HepG2 (cell line): ENCODE results near the gene OVOL3. TPM values are rescaled to one million over a fixed set of nuclear protein-coding genes. Genes with fewer than 3 reads are reported as not detected.

Experiments
- ATAC-seq: fragments of 200-7000 bp; cut with Tn5 transposase; 3 replicates; pipeline ENCODE4 v1.9.1; 2020; ENCODE audit warnings: mild to moderate bottlenecking, moderate library complexity
- BruUV-seq: library from RNA; stranded (reverse); fragments of 400-500 nt; replicated peaks from 2 replicates; lab custom pipeline; 2021; lab: Mats Ljungman, UMichigan
- CTCF ChIA-PET: fragments of 300-600 bp; formaldehyde crosslinking; extraction: SDS; loops from one replicate; lab custom pipeline; 2021; ENCODE audit warnings: low total read pairs, inconsistent platforms, low intra/inter-chr PET ratio; lab: Yijun Ruan, JAX
- POLR2A ChIA-PET: fragments of 350-600 bp; sonication (Branson Sonifier 250); formaldehyde crosslinking; loops from one replicate; lab custom pipeline; 2020; ENCODE audit warnings: antibody characterized with exemption, inconsistent platforms; lab: Yijun Ruan, JAX
- DNase-seq: peaks from one replicate; pipeline ENCODE4 v3.0.0-alpha.2; 2015; ENCODE audit warnings: low spot score
- FAIRE-seq: peaks from 3 replicates; lab custom pipeline; 2011; peaks lifted over from hg19 to GRCh38; lab: Jason Lieb, UNC
- H2AFZ ChIP-seq: one replicate; pipeline ENCODE4 v1.6.1; 2011; ENCODE audit warnings: low read length, inconsistent platforms
- H3K27ac ChIP-seq: fragments of 300-600 bp; 3 replicates; pipeline ENCODE4 v1.8.0; 2011; ENCODE audit warnings: mixed run types, mild to moderate bottlenecking, mixed read lengths, low read length, inconsistent platforms; ENCODE audit not compliant: insufficient read depth; ENCODE audit errors: extremely low read length
- H3K27me3 ChIP-seq, 2 experiments: fragments of 200-600 bp in 1 of 2; 2 replicates in 1 of 2; 3 replicates in 1 of 2; pipeline versions ENCODE4 v1.6.0 to v1.8.0; 2011; ENCODE audit warnings: low read length in 2 of 2, mild to moderate bottlenecking in 2 of 2, moderate library complexity in 2 of 2, inconsistent platforms in 1 of 2; ENCODE audit not compliant: insufficient read depth in 2 of 2, control insufficient read depth in 1 of 2
- H3K36me3 ChIP-seq, 2 experiments: fragments of 200-600 bp in 1 of 2; replicated peaks in 1 of 2; 2 replicates in 1 of 2; 3 replicates in 1 of 2; pipeline versions ENCODE4 v1.5.1 to v1.8.0; 2011; ENCODE audit warnings: low read length in 2 of 2, inconsistent platforms in 1 of 2; ENCODE audit not compliant: insufficient read depth in 2 of 2, control insufficient read depth in 1 of 2
- H3K4me1 ChIP-seq: 2 replicates; pipeline ENCODE4 v1.5.1; 2012; ENCODE audit warnings: low read length, inconsistent platforms; ENCODE audit not compliant: insufficient read depth
- H3K4me2 ChIP-seq: 2 replicates; pipeline ENCODE4 v1.6.0; 2011; ENCODE audit warnings: low read depth, low read length, inconsistent platforms
- H3K4me3 ChIP-seq, 3 experiments: fragments of 200-600 bp in 1 of 3; sonication (generic), shearing (Covaris generic) in 1 of 3; replicated peaks in 1 of 3; 2 replicates each; pipeline ENCODE4 v1.5.1; 2011 to 2016; ENCODE audit warnings: low read length in 3 of 3, inconsistent platforms in 2 of 3, low read depth in 2 of 3, mild to moderate bottlenecking in 2 of 3, control low read depth in 1 of 3, mixed read lengths in 1 of 3; ENCODE audit not compliant: insufficient read depth in 1 of 3
- H3K79me2 ChIP-seq: one replicate; pipeline ENCODE4 v1.6.1; 2011; ENCODE audit warnings: low read length, inconsistent platforms; ENCODE audit not compliant: insufficient read depth
- H3K9ac ChIP-seq: 2 replicates; pipeline ENCODE4 v1.6.0; 2011; ENCODE audit warnings: mild to moderate bottlenecking, low read depth, low read length, inconsistent platforms; ENCODE audit not compliant: insufficient read depth
- H3K9me3 ChIP-seq: 2 replicates; pipeline ENCODE4 v1.5.1; 2012; ENCODE audit warnings: mild to moderate bottlenecking, low read length
- H4K20me1 ChIP-seq: 2 replicates; pipeline ENCODE4 v1.6.0; 2011; ENCODE audit warnings: inconsistent platforms, mild to moderate bottlenecking, low read length, moderate library complexity; ENCODE audit not compliant: insufficient read depth
- AGO2 ChIP-seq: fragments of 200-400 bp; formaldehyde crosslinking; optimal IDR thresholded peaks from 2 replicates; pipeline ENCODE3; 2017; ENCODE audit warnings: mild to moderate bottlenecking, low read depth, low read length, moderate library complexity
- JUND ChIP-seq: sonication (generic); formaldehyde crosslinking; IDR thresholded peaks from 2 replicates; pipeline ENCODE4 v1.8.0; 2022; ENCODE audit warnings: mild to moderate bottlenecking, missing genetic modification reagents
- KMT2A ChIP-seq: sonication (generic); formaldehyde crosslinking; IDR thresholded peaks from 2 replicates; pipeline ENCODE4 v1.4.0; 2020; ENCODE audit warnings: missing genetic modification reagents
- ZNF883 ChIP-seq: sonication (generic); formaldehyde crosslinking; IDR thresholded peaks from 2 replicates; pipeline ENCODE4 v1.5.1; 2020; ENCODE audit warnings: mild to moderate bottlenecking, missing genetic modification reagents; ENCODE audit errors: not compliant biosample characterization
- WGBS: methylation state at CpG from one replicate; pipeline ENCODE4 v1.1.6; 2017; ENCODE audit warnings: low lambda C conversion rate; 5-methylcytosine and 5-hydroxymethylcytosine counted together
- in situ Hi-C: cut with HindIII; loops from 2 replicates; pipeline ENCODE4 v1.10.0; 2017; ENCODE audit warnings: low pct_unique_long_range_greater_than_20kb; ENCODE audit not compliant: extremely low pct_ligation_motif_present
- intact Hi-C: fragments of 100-400 bp; cut with micrococcal nuclease; formaldehyde crosslinking; loops from one replicate; pipeline ENCODE4 v1.10.0; 2022; ENCODE audit not compliant: unreplicated experiment
- polyA plus RNA-seq, 8 experiments: library from polyadenylated mRNA; depleted of rRNA in 3 of 8; stranded (reverse) in 7 of 8; unstranded in 1 of 8; fragments of >200 nt; fragmentation: Illumina TruSeq in 4 of 8; extraction: Trizol in 4 of 8; gene quantifications; 2 replicates each; pipeline versions ENCODE4 v1.2.1 to v1.2.3, GENCODE V29; 2011 to 2016; ENCODE audit warnings: low read depth in 4 of 8, missing spikeins in 1 of 8, mixed read lengths in 1 of 8; ENCODE audit not compliant: insufficient read depth in 1 of 8
- total RNA-seq, 5 experiments: library from RNA; depleted of rRNA; stranded (reverse); fragments of >200 nt; fragmentation: Illumina TruSeq; extraction: Trizol; gene quantifications; 2 replicates each; pipeline ENCODE4 v1.2.3, GENCODE V29; 2016; ENCODE audit warnings: low read depth in 1 of 5
- TF ChIP-seq, protein P1 (sequence below): sonication (generic); formaldehyde crosslinking; IDR thresholded peaks from 2 replicates; pipeline ENCODE4 v1.4.0; 2020; ENCODE audit warnings: missing genetic modification reagents, low read depth, mild to moderate bottlenecking, borderline replicate concordance

The OVOL3 gene
- total and polyA plus RNA-seq, 2 of the 13 experiments (the other 11 are each of a cell fraction or from before 2014, with no cell fraction given), result not detected

DNA sequence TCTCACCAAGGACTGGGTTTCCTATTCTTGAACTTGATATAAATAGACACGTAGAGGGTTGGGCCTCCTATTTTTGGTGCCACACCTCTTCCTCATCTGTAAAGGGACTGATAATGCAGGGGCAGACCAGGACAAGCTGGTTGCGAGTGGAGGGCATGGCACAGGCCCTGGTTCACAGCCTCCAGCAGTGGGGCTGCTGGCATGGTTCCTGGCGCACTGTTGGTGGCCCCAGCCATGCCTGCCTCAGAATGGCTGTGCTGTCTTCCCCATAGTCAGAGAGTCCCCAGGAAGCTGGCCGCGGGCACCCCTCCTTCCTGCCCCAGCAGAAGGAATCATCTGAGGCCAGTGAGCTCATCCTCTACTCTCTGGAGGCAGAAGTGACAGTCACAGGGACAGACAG is 10.5 kb upstream of the OVOL3 start:
- no peak for TF ChIP-seq KMT2A (CRISPR knock-in tag)
- TF ChIP-seq, protein P1, sequence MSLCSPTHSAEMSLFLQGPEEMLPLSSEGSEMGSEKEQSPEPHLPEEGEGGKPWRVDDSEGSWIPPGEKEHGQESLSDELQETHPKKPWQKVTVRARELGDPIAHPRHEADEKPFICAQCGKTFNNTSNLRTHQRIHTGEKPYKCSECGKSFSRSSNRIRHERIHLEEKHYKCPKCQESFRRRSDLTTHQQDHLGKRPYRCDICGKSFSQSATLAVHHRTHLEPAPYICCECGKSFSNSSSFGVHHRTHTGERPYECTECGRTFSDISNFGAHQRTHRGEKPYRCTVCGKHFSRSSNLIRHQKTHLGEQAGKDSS, result no peak
- ChIA-PET CTCF (no interaction called here), POLR2A (no interaction called here)
- no peak for FAIRE-seq
- ATAC-seq, result no peak
- Histone ChIP-seq H3K4me2 (no peak overlapping the region), H3K27ac (no peak overlapping the region), H3K36me3 (peaks cover 27 to 56% of the 10 kb centered on the region in 2 experiments; a peak in 4 of 5 replicates), H3K4me1 (no peaks in the 10 kb centered on the region), H3K9me3 (no peaks in the 10 kb centered on the region), H2AFZ (no peak overlapping the region), H4K20me1 (no peaks in the 10 kb centered on the region), H3K4me3 (no peak overlapping the region), H3K27me3 (no peaks in the 10 kb centered on the region), H3K9ac (no peak overlapping the region), H3K79me2 (no peaks in the 10 kb centered on the region)
- in situ Hi-C loops, result no loop called here
- no peak for DNase-seq
- intact Hi-C loops, result no loop called here
- 100% methylated on average over 4 of the region's 5 CpGs for whole genome bisulfite sequencing
- no TSS peak for BruUV-seq

DNA sequence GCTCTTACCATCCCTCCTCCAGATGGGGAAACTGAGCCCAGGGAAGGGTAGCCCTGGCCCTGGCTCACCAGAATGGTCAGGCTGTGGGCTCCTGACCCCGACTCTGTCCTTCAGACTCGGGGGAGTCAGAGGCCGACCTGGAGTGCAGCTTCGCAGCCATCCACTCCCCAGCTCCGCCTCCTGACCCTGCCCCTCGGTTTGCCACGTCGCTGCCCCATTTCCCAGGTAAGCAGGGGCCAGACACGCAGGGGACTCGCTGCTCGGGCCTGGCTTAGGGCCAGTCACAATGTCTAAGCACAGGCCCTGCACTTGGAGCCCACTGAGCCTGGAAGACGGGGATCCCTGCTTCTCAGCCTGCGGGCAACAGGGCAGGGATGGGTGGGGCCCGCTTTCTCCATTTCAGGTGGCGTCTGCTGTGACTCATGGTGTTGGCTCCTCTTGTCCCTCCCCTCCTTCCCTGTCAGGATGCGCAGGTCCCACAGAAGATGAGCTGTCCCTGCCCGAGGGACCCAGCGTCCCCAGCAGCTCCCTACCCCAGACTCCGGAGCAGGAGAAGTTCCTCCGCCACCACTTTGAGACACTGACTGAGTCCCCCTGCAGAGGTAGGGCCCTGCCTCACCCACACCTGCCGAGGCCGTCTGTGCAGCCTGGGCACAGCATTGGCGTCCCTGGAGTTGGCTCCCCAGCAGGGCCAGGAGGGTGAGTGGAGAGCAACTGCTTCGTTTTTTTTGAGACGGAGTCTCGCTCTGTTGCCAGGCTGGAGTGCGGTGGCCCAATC is 9.2 kb upstream of the OVOL3 start:
- ChIA-PET CTCF (no interaction called here), POLR2A (interaction anchor here (2.5 kb wide), 1 partner anchor 13 kb away, joined by 8 read pairs; the partner anchor contains the start of genes POLR2I and TBCB)
- BruUV-seq, result no TSS peak
- Histone ChIP-seq H3K9ac (no peak overlapping the region), H3K36me3 (peaks cover 27 to 55% of the 10 kb centered on the region in 2 experiments; a peak in 4 of 5 replicates), H2AFZ (no peak overlapping the region), H4K20me1 (no peaks in the 10 kb centered on the region), H3K4me3 (no peak overlapping the region), H3K4me1 (no peaks in the 10 kb centered on the region), H3K27me3 (no peaks in the 10 kb centered on the region), H3K4me2 (no peak overlapping the region), H3K27ac (no peak overlapping the region), H3K9me3 (no peaks in the 10 kb centered on the region), H3K79me2 (no peaks in the 10 kb centered on the region)
- TF ChIP-seq JUND, result no peak
- TF ChIP-seq AGO2, result peak; percentile 23
- TF ChIP-seq ZNF883, result no peak
- DNase-seq, result no peak
- WGBS, result 94% methylated on average over 17 of the region's 27 CpGs
- intact Hi-C loops (no loop called here), in situ Hi-C loops (no loop called here)
- ATAC-seq, result no peak
- no peak for FAIRE-seq
